Measurements from ENCODE around the gene OSBP2.

GRCh38 chr22:30861688-30862552 lies 167.2 kb downstream of the OSBP2 start:
- TF ChIP-seq EZH2 (IDR thresholded peaks at IDR 0.05; ENCODE audit: low read depth) (no peak), CTCF (conservative IDR thresholded peaks at IDR 0.05) (no peak)

Data from PC-9 (cell line).